HFF-Myc (cell line): ENCODE data around the gene GUCD1.

Source experiments
- DNase-seq: peaks from one replicate; pipeline ENCODE4 v3.0.0-alpha.2; 2011; ENCODE audit warnings: low read depth; ENCODE audit errors: extremely low read depth
- H3K4me3 ChIP-seq: replicated peaks from 2 replicates; pipeline ENCODE4 v1.5.1; 2011; ENCODE audit warnings: low read depth, mild to moderate bottlenecking, control low read depth, low read length
- TF ChIP-seq, protein P1 (sequence below): IDR thresholded peaks from 2 replicates; pipeline ENCODE4 v1.5.1; 2012; ENCODE audit warnings: mild to moderate bottlenecking, low read depth, low read length, control low read depth; ENCODE audit errors: missing control alignments

The GUCD1 gene

DNA sequence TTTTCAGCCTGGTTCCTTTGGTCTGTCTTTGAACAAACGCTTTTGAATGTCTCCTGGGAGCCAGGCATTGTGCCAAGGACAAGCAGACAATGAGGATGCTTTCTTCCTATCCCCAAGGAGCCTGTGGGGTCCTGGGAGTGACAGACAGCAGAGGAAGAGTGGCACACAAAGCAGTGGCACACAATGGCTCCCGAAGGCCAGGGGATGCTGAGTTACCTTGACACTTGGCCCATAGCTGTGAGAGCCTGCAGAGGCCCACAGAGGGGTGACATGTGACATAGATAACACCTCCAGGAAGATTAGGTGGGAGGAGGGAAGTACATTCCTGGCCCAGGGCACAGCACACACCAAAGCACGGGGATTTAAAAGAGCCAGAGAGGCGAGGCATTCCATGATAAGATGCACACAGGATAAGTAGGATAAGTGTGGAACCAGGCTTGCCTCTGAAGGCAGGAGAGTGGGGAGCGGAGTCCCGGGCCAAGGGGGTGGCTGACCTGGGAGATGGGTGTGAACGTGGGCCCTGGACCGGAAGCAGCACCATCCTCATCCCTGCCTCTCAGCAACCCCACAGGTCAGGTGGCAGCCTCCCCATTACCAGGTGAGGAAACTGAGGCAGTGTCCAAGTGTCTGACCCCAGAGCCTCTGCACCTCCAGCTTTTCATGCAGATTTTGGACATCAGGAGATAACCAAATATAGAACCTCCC, 53.5 kb downstream of the GUCD1 start:
- TF ChIP-seq, protein P1, sequence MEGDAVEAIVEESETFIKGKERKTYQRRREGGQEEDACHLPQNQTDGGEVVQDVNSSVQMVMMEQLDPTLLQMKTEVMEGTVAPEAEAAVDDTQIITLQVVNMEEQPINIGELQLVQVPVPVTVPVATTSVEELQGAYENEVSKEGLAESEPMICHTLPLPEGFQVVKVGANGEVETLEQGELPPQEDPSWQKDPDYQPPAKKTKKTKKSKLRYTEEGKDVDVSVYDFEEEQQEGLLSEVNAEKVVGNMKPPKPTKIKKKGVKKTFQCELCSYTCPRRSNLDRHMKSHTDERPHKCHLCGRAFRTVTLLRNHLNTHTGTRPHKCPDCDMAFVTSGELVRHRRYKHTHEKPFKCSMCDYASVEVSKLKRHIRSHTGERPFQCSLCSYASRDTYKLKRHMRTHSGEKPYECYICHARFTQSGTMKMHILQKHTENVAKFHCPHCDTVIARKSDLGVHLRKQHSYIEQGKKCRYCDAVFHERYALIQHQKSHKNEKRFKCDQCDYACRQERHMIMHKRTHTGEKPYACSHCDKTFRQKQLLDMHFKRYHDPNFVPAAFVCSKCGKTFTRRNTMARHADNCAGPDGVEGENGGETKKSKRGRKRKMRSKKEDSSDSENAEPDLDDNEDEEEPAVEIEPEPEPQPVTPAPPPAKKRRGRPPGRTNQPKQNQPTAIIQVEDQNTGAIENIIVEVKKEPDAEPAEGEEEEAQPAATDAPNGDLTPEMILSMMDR: no peak
- no peak overlapping the region for H3K4me3 ChIP-seq
- DNase-seq: no peak

DNA sequence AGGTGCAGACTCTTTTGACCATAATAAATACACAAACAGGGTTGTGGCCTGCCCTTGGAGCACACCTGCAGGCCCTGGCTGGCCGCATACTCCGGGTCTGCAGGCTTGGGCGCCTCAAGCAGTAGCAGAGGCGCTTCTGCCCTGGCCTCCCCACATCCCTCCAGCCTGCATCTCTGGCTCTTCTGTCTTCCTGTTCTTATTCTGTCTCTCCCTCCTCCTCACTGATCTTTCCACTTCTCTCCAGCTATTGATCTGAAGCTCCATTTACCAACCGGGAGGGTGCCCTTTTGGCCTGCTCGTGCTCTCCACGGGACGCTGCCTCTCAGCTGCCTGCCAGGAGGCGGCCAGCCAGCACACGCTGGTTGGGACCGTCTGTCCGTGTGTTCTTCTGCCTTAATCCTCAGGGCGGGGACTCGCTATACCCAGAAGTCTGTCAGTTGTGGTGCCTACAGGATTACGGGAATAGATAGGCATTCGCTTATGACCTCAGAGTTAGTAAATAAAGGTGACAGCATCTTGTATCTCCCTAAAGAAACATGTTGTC, 54.6 kb downstream of the GUCD1 start:
- DNase-seq: no peak
- no peak overlapping the region for H3K4me3 ChIP-seq
- TF ChIP-seq, protein P1: no peak

DNA sequence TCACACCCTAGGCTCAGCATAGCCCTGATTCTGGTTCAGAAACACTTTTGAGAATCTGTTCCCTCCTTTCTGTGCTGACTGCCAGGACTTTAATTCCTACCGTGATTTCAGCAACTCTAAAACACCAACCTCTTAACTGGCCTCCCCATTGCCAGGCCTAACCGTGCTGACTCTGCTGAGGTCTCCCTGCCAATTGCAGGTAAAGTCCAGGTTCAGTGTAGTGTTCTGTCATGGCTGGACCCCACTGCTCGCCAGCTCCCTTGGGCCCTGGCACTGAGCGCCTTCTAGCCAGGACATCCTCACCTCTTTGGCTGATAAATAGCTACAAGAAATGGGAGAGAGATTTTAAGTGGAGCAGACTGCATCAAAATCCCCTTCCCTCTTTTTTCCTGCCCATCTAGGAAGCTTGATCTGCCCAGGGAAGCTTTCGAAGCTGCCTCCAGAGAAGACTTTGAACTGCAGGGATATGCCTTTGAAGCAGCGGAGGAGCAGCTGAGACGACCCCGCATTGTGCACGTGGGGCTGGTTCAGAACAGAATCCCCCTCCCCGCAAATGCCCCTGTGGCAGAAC, 55.1 kb downstream of the GUCD1 start:
- H3K4me3 ChIP-seq: no peak overlapping the region
- DNase-seq: no peak
- TF ChIP-seq, protein P1: no peak

DNA sequence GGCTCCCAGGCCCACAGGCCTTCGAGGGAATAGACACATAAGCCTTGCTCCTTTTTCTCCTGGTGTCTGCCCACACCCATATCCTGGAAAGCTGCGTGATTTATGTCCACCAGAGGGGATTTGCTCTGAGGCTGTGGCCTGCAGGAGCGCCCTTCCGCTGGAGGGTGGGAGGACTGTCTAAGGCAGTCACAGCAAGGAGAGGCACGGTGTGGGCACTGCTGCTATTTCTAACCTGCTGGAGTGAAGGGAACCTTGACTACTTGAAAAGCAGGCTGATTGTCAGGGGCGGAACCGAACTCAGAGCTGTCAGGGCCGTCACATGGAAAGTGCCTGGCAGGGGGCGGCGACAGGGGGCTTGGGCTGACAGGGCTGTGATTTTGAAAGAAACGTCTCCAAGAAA, 56.1 kb downstream of the GUCD1 start:
- DNase-seq: no peak
- H3K4me3 ChIP-seq: no peak overlapping the region
- TF ChIP-seq, protein P1: no peak

DNA sequence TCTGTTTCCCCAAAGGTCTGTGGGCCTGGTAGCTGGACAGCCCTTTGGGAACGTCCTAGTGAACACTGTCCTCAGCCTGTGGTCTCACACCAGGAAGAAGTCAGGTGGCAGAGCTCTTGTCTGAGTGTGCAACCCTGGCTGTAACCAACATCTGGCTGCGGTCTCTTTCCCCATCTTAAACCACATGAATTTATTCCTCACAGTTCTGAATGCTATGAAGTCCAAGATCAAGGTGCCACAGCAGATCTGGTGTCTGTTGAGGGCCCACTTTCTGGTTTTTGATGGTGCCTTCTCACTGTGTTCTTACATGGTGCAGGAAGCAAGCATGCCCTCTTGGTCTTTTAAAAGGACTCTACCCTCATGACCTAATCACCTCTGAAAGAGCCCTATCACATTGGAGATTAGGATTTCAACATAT, 57.1 kb downstream of the GUCD1 start:
- TF ChIP-seq, protein P1: no peak
- H3K4me3 ChIP-seq: no peak overlapping the region
- DNase-seq: no peak

DNA sequence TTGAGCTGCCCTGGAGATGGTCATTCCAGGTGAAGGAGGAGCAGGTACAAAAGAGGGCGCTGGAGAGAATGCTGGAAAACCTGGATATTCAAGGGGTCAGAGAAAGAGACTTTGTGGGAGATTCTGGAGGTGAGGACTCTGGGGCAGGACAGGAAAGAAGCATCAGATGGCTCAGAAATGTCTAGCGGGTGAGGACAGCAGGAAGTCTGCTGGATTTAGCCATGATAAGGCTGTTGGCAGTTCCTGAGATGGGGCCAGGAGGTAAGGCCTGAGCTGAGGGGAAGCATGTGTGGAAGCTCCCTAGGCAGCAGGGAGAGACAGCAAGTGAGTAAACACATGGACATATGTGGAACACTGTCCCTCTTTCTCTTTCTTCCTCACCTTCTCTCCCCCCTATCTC, 58.3 kb downstream of the GUCD1 start:
- no peak for DNase-seq
- no peak overlapping the region for H3K4me3 ChIP-seq
- TF ChIP-seq, protein P1: no peak
